Breast epithelium (tissue), 3 donors: Measurements from ENCODE around the gene IL1RAPL2.

ENCODE experiments used
- CTCF ChIP-seq, 3 donors: fragments of 450-650 bp; IDR thresholded peaks; one replicate each; pipeline ENCODE4 v1.5.1; 2016 to 2017; ENCODE audit warnings: antibody characterized with exemption in 3 of 3, mild to moderate bottlenecking in 3 of 3, moderate library complexity in 3 of 3
- POLR2A ChIP-seq: fragments of 450-650 bp; IDR thresholded peaks from one replicate; pipeline ENCODE4 v1.6.1; 2016; ENCODE audit warnings: antibody characterized with exemption, mild to moderate bottlenecking, moderate library complexity
- POLR2AphosphoS5 ChIP-seq, 3 donors: sonication (generic); formaldehyde crosslinking; IDR thresholded peaks; one replicate each; pipeline ENCODE4 v1.6.1; 2017; ENCODE audit warnings: antibody characterized with exemption in 3 of 3

- TF ChIP-seq POLR2A (no peak), CTCF (IDR thresholded peaks at IDR 0.05) (no peak), POLR2AphosphoS5 (IDR thresholded peaks at IDR 0.05) (no peak)
Measured at GRCh38 chrX:105018865-105019264, 452.9 kb downstream of the IL1RAPL2 start.
